HepG2 (cell line): ENCODE results near the gene TTLL10. TPM values are rescaled to one million over a fixed set of nuclear protein-coding genes. Genes with fewer than 3 reads are reported as not detected.
"Not testable (repeated sequence)": the region's sequence is repeated elsewhere in the genome, so short reads cannot be mapped to it uniquely, and the experiment has no call there.

Experiments
- ATAC-seq: fragments of 200-7000 bp; cut with Tn5 transposase; 3 replicates; pipeline ENCODE4 v1.9.1; 2020; ENCODE audit warnings: mild to moderate bottlenecking, moderate library complexity
- BruUV-seq: library from RNA; stranded (reverse); fragments of 400-500 nt; replicated peaks from 2 replicates; lab custom pipeline; 2021; lab: Mats Ljungman, UMichigan
- CTCF ChIA-PET: fragments of 300-600 bp; formaldehyde crosslinking; extraction: SDS; loops from one replicate; lab custom pipeline; 2021; ENCODE audit warnings: low total read pairs, inconsistent platforms, low intra/inter-chr PET ratio; lab: Yijun Ruan, JAX
- POLR2A ChIA-PET: fragments of 350-600 bp; sonication (Branson Sonifier 250); formaldehyde crosslinking; loops from one replicate; lab custom pipeline; 2020; ENCODE audit warnings: antibody characterized with exemption, inconsistent platforms; lab: Yijun Ruan, JAX
- DNase-seq: peaks from one replicate; pipeline ENCODE4 v3.0.0-alpha.2; 2015; ENCODE audit warnings: low spot score
- FAIRE-seq: peaks from 3 replicates; lab custom pipeline; 2011; peaks lifted over from hg19 to GRCh38; lab: Jason Lieb, UNC
- H2AFZ ChIP-seq: one replicate; pipeline ENCODE4 v1.6.1; 2011; ENCODE audit warnings: low read length, inconsistent platforms
- H3K27ac ChIP-seq: fragments of 300-600 bp; 3 replicates; pipeline ENCODE4 v1.8.0; 2011; ENCODE audit warnings: mixed run types, mild to moderate bottlenecking, mixed read lengths, low read length, inconsistent platforms; ENCODE audit not compliant: insufficient read depth; ENCODE audit errors: extremely low read length
- H3K27me3 ChIP-seq, 2 experiments: fragments of 200-600 bp in 1 of 2; 2 replicates in 1 of 2; 3 replicates in 1 of 2; pipeline versions ENCODE4 v1.6.0 to v1.8.0; 2011; ENCODE audit warnings: low read length in 2 of 2, mild to moderate bottlenecking in 2 of 2, moderate library complexity in 2 of 2, inconsistent platforms in 1 of 2; ENCODE audit not compliant: insufficient read depth in 2 of 2, control insufficient read depth in 1 of 2
- H3K36me3 ChIP-seq, 2 experiments: fragments of 200-600 bp in 1 of 2; replicated peaks in 1 of 2; 2 replicates in 1 of 2; 3 replicates in 1 of 2; pipeline versions ENCODE4 v1.5.1 to v1.8.0; 2011; ENCODE audit warnings: low read length in 2 of 2, inconsistent platforms in 1 of 2; ENCODE audit not compliant: insufficient read depth in 2 of 2, control insufficient read depth in 1 of 2
- H3K4me1 ChIP-seq: 2 replicates; pipeline ENCODE4 v1.5.1; 2012; ENCODE audit warnings: low read length, inconsistent platforms; ENCODE audit not compliant: insufficient read depth
- H3K4me2 ChIP-seq: 2 replicates; pipeline ENCODE4 v1.6.0; 2011; ENCODE audit warnings: low read depth, low read length, inconsistent platforms
- H3K4me3 ChIP-seq, 3 experiments: fragments of 200-600 bp in 1 of 3; sonication (generic), shearing (Covaris generic) in 1 of 3; replicated peaks in 1 of 3; 2 replicates each; pipeline ENCODE4 v1.5.1; 2011 to 2016; ENCODE audit warnings: low read length in 3 of 3, inconsistent platforms in 2 of 3, low read depth in 2 of 3, mild to moderate bottlenecking in 2 of 3, control low read depth in 1 of 3, mixed read lengths in 1 of 3; ENCODE audit not compliant: insufficient read depth in 1 of 3
- H3K79me2 ChIP-seq: one replicate; pipeline ENCODE4 v1.6.1; 2011; ENCODE audit warnings: low read length, inconsistent platforms; ENCODE audit not compliant: insufficient read depth
- H3K9ac ChIP-seq: 2 replicates; pipeline ENCODE4 v1.6.0; 2011; ENCODE audit warnings: mild to moderate bottlenecking, low read depth, low read length, inconsistent platforms; ENCODE audit not compliant: insufficient read depth
- H3K9me3 ChIP-seq: 2 replicates; pipeline ENCODE4 v1.5.1; 2012; ENCODE audit warnings: mild to moderate bottlenecking, low read length
- H4K20me1 ChIP-seq: 2 replicates; pipeline ENCODE4 v1.6.0; 2011; ENCODE audit warnings: inconsistent platforms, mild to moderate bottlenecking, low read length, moderate library complexity; ENCODE audit not compliant: insufficient read depth
- GABPB1 ChIP-seq: IDR thresholded peaks from 2 replicates; pipeline ENCODE4 v1.6.1; 2016; ENCODE audit warnings: mild to moderate bottlenecking, missing genetic modification reagents, moderate library complexity, missing compliant biosample characterization
- PHF5A ChIP-seq: IDR thresholded peaks from one replicate; pipeline ENCODE4 v1.6.1; 2018; ENCODE audit warnings: low read depth, missing genetic modification reagents; ENCODE audit not compliant: unreplicated experiment
- SNAPC5 ChIP-seq: sonication (generic); formaldehyde crosslinking; IDR thresholded peaks from 2 replicates; pipeline ENCODE4 v1.8.1; 2023; ENCODE audit warnings: mild to moderate bottlenecking, missing genetic modification reagents, borderline replicate concordance
- WIZ ChIP-seq: sonication (generic); formaldehyde crosslinking; IDR thresholded peaks from 2 replicates; pipeline ENCODE4 v1.5.1; 2020; ENCODE audit warnings: mild to moderate bottlenecking, missing genetic modification reagents
- ZNF367 ChIP-seq: sonication (generic); formaldehyde crosslinking; IDR thresholded peaks from 2 replicates; pipeline ENCODE4 v1.4.0; 2020; ENCODE audit warnings: missing genetic modification reagents, borderline replicate concordance
- WGBS: methylation state at CpG from one replicate; pipeline ENCODE4 v1.1.6; 2017; ENCODE audit warnings: low lambda C conversion rate; 5-methylcytosine and 5-hydroxymethylcytosine counted together
- in situ Hi-C: cut with HindIII; loops from 2 replicates; pipeline ENCODE4 v1.10.0; 2017; ENCODE audit warnings: low pct_unique_long_range_greater_than_20kb; ENCODE audit not compliant: extremely low pct_ligation_motif_present
- intact Hi-C: fragments of 100-400 bp; cut with micrococcal nuclease; formaldehyde crosslinking; loops from one replicate; pipeline ENCODE4 v1.10.0; 2022; ENCODE audit not compliant: unreplicated experiment
- polyA plus RNA-seq, 8 experiments: library from polyadenylated mRNA; depleted of rRNA in 3 of 8; stranded (reverse) in 7 of 8; unstranded in 1 of 8; fragments of >200 nt; fragmentation: Illumina TruSeq in 4 of 8; extraction: Trizol in 4 of 8; gene quantifications; 2 replicates each; pipeline versions ENCODE4 v1.2.1 to v1.2.3, GENCODE V29; 2011 to 2016; ENCODE audit warnings: low read depth in 4 of 8, missing spikeins in 1 of 8, mixed read lengths in 1 of 8; ENCODE audit not compliant: insufficient read depth in 1 of 8
- total RNA-seq, 5 experiments: library from RNA; depleted of rRNA; stranded (reverse); fragments of >200 nt; fragmentation: Illumina TruSeq; extraction: Trizol; gene quantifications; 2 replicates each; pipeline ENCODE4 v1.2.3, GENCODE V29; 2016; ENCODE audit warnings: low read depth in 1 of 5
- TF ChIP-seq, protein P1 (sequence below): sonication (generic); formaldehyde crosslinking; IDR thresholded peaks from 2 replicates; pipeline ENCODE4 v1.9.0; 2021; ENCODE audit warnings: missing genetic modification reagents, mild to moderate bottlenecking, borderline replicate concordance
- TF ChIP-seq, protein P2 (sequence below): sonication (generic); formaldehyde crosslinking; IDR thresholded peaks from 2 replicates; pipeline ENCODE4 v1.5.0; 2020; ENCODE audit warnings: missing genetic modification reagents, mild to moderate bottlenecking, borderline replicate concordance

Gene TTLL10
- total and polyA plus RNA-seq, 2 of the 13 experiments (the other 11 are each of a cell fraction or from before 2014, with no cell fraction given), result not detected

GRCh38 chr1:1195726-1196125 lies 22.0 kb downstream of the TTLL10 start:
- Histone ChIP-seq H3K9me3 (peaks cover 11% of the 10 kb centered on the region), H3K4me1 (peaks cover 20% of the 10 kb centered on the region), H3K27me3 (peaks cover 16 to 29% of the 10 kb centered on the region in 2 experiments; a peak in 4 of 5 replicates)
- in situ Hi-C loops, H3K4me2 ChIP-seq, POLR2A ChIA-PET, H3K36me3 ChIP-seq, H3K9ac ChIP-seq, DNase-seq, H3K27ac ChIP-seq, FAIRE-seq, CTCF ChIA-PET, BruUV-seq, ATAC-seq, intact Hi-C loops, H3K4me3 ChIP-seq, H3K79me2 ChIP-seq, H4K20me1 ChIP-seq, H2AFZ ChIP-seq: not testable (repeated sequence)
- 63% methylated on average over 6 of the region's 6 CpGs for WGBS

- Histone ChIP-seq H3K4me2 (no peak overlapping the region), H3K79me2 (no peaks in the 10 kb centered on the region), H2AFZ (no peak overlapping the region), H3K4me3 (no peak overlapping the region), H4K20me1 (no peaks in the 10 kb centered on the region), H3K27me3 (peaks cover 16 to 32% of the 10 kb centered on the region in 2 experiments; a peak in 4 of 5 replicates), H3K4me1 (peaks cover 22% of the 10 kb centered on the region), H3K36me3 (no peaks in the 10 kb centered on the region), H3K9me3 (peaks cover 11% of the 10 kb centered on the region), H3K9ac (no peak overlapping the region), H3K27ac (no peak overlapping the region)
- in situ Hi-C loops (no loop called here), intact Hi-C loops (no loop called here)
- BruUV-seq, result no TSS peak
- ChIA-PET POLR2A (no interaction called here), CTCF (no interaction called here)
- WGBS, result 0% methylated on average over 1 of the region's 13 CpGs
- no peak for TF ChIP-seq GABPB1
- no peak for TF ChIP-seq SNAPC5 (CRISPR knock-in tag)
- TF ChIP-seq PHF5A (CRISPR knock-in tag), result no peak
- TF ChIP-seq, protein P1, sequence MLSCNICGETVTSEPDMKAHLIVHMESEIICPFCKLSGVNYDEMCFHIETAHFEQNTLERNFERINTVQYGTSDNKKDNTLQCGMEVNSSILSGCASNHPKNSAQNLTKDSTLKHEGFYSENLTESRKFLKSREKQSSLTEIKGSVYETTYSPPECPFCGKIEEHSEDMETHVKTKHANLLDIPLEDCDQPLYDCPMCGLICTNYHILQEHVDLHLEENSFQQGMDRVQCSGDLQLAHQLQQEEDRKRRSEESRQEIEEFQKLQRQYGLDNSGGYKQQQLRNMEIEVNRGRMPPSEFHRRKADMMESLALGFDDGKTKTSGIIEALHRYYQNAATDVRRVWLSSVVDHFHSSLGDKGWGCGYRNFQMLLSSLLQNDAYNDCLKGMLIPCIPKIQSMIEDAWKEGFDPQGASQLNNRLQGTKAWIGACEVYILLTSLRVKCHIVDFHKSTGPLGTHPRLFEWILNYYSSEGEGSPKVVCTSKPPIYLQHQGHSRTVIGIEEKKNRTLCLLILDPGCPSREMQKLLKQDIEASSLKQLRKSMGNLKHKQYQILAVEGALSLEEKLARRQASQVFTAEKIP (CRISPR knock-in tag), result no peak
- TF ChIP-seq, protein P2, sequence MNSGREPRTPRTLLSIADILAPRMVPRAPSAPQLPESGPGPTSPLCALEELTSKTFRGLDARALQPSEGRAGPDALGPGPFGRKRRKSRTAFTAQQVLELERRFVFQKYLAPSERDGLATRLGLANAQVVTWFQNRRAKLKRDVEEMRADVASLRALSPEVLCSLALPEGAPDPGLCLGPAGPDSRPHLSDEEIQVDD, result no peak
- TF ChIP-seq ZNF367 (CRISPR knock-in tag), result no peak
- TF ChIP-seq WIZ (CRISPR knock-in tag), result no peak
- DNase-seq, result no peak
- peak; percentile 34; the same call in 2 of the 3 replicates for ATAC-seq
- FAIRE-seq, result no peak
Measured at GRCh38 chr1:1196431-1197187, 22.9 kb downstream of the TTLL10 start.
